Activated CD4-positive, CD25-positive, alpha-beta regulatory T cell treated with anti-CD3 and anti-CD28 coated beads, Interleukin-2, amount 50 U/mL, for 72 hours (primary cell): ENCODE measurements around the gene WTIP.

Experiments
- DNase-seq: peaks from one replicate; pipeline ENCODE4 v3.0.0; 2021

WTIP gene

DNA sequence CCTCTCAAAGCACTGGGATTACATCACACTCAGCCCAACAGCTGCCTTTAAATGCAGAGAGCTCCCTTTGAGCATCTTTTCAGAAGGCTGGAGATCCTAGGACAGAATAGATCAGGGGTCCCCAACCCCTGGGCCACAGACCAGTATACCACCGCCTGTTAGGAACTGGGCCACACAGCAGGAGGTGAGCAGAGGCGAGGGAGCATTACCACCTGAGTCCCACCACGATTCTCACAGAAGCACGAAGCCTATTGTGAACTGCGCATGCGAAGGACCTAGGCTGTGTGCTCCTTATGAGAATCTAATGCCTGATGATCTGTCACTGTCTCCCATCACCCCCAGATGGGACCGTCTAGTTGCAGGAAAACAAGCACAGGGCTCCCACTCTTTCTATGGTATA lies 2.2 kb upstream of the WTIP start:
- DNase-seq: no peak

DNA sequence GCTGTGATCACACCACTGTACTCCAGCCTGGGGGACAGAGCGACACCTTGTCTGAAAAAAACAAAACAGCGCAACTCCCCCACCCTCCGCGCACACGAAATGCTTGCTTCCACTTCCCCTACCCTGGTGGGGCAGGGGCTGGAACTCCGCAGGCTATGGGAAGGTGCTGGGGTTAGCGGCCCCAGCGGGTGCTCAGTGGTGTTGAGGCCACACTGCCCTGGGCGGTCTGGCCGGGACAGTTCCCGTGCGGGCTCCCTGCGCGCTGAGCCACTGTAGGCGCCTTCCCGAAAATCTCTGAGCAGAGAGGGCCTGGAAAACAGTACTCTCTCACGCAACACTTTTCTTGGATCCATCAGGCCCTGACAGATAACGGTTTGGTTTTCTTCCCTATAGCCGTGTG lies 1.1 kb upstream of the WTIP start:
- no peak for DNase-seq

GRCh38 chr19:34481861-34482379 lies 362 bp downstream of the WTIP start:
- no peak for DNase-seq

DNA sequence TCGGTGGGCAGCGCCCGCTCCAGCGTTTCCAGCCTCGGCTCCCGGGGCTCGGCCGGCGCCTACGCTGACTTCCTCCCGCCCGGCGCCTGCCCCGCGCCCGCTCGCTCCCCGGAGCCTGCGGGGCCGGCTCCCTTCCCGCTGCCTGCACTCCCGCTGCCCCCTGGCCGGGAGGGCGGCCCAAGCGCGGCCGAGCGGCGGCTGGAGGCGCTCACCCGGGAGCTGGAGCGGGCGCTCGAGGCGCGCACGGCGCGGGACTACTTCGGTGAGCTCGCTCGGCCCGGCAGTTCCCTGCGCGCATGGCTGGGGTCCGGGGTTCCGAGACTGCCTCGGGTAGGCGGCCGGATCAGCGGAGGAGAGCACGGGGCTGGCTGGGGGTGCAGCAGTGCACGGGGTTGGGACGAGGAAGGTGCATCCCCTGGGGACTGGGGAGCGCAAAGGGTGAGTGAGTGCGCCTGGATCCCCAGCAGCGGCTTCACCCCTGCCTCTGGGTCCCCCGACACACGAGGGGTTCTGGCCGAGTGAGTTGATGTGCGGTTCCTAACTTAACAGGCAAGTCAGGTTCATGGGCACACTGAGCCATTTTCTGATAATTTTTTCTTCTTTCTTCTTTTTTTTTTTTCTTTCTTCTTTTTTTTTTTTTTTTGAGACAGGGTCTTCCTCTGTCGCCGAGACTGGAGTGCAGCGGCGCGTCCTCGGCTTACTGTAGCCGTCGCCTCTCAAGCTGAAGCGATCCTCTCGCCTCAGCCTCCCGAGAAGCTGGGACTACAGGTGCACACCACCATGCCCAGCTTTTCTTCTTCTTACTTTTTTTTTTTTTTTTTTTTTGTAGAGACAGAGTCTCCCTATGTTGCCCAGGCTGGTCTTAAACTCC lies 1.1 kb downstream of the WTIP start:
- no peak for DNase-seq

GRCh38 chr19:34484328-34484727 lies 2.8 kb downstream of the WTIP start:
- DNase-seq: no peak

GRCh38 chr19:34485831-34486230 lies 4.3 kb downstream of the WTIP start:
- DNase-seq: no peak

DNA sequence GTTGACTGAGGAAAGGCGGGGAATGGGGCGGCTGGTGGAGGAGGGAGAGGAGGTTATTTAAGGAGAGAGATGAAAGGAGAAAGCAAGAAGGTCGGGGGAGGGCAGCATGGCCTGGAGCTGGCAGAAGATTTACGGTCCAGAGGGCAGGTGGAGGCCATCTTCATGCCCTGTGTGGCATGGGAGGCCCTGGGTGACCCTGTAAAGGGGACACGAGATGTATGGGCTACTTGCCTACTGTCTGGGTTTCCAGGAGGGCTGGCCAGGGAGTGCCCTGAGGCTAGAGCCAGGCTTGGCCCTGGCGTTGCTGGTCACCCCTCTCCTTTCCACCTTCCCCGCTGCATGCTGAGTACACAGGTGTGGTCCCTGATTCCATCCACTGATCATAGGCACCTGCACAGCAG lies 6.1 kb downstream of the WTIP start:
- DNase-seq: no peak

- DNase-seq: no peak
Observed at GRCh38 chr19:34489175-34489574, 7.6 kb downstream of the WTIP start.

- DNase-seq: no peak
Observed at GRCh38 chr19:34490141-34490766, 8.7 kb downstream of the WTIP start.

GRCh38 chr19:34493038-34493648 lies 11.6 kb downstream of the WTIP start:
- DNase-seq: no peak

- no peak for DNase-seq
Observed at GRCh38 chr19:34493649-34494044, 12.1 kb downstream of the WTIP start.

- no peak for DNase-seq
Observed at GRCh38 chr19:34494601-34495000, 13.0 kb downstream of the WTIP start.

DNA sequence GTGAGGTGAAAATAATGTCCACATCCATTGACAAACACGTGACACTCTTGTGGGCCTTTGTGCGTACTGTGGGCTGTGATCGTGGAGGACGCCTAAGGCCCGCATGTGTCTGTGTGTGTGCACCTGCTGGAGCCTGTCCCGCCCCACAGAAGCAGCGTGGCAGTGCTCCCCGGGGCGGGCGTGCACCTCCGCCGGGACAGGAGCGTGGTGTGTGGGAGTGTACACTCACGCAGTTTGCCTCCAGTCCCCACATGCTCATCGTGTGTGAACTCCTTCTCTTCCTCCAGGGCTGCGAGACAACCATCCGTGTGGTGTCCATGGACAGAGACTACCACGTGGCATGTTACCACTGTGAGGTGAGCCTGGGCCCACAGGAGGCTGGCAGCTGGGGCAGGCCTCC lies 13.9 kb downstream of the WTIP start:
- DNase-seq: no peak

DNA sequence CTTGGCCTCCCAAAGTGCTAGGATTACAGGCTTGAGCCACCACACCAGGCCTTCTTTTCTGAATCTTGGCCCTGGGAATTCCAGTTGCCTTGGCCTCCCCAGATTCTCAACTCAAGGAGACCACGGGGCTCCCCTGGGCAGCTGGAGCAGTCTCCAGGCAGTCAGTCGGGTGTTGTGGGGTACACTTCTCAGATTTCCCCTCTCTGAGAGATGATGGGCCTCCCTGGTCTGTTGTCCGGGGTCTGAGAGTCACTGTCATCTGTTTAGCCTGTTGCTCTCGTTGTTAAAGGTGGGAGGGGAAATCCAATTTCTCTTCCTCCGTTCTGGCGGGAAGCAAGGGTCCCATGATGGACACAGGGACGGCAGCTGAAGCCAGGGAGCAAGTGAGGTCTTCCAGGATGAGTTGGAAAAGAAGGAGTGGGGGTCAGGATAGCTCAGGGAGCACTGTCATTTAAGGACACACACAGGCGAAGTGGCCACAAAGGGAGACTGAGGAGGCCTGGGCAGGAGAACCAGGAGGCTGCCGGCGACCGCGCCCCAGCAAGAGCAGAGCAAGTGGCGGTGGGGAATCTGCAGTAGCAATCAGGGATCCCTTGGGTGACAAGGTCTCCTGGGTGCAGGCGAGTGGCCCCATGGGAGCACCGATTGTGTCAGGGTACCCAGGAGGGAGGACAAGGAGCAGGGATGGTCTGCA lies 15.7 kb downstream of the WTIP start:
- no peak for DNase-seq

DNA sequence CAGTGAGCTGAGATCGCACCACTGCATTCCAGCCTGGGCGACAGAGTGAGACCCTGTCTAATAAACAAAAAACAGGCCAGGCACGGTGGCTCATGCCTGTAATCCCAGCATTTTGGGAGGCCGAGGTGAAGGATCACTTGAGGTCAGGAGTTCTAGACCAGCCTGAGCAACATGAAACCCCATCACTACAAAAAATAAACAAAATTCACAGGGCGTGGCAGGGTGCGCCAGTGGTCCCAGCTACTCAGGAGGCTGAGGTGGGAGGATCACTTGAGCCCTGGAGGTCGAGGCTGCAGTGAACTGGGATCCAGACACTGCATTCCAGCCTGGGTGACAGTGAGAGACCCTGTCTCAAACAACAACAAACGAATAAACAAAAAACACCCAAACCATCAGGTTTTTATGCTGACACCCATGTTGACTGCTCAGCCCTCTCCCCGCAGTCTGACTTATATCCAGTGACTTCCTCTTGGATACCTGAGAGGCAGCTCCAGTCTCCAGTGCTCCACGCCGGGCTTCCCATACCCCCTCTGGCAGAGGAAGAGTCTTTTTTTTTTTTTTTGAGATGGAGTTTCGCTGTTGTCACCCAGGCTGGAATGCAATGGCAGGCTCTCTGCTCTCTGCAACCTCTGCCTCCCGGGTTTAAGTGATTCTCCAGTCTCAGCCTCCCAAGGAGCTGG lies 17.7 kb downstream of the WTIP start:
- no peak for DNase-seq

DNA sequence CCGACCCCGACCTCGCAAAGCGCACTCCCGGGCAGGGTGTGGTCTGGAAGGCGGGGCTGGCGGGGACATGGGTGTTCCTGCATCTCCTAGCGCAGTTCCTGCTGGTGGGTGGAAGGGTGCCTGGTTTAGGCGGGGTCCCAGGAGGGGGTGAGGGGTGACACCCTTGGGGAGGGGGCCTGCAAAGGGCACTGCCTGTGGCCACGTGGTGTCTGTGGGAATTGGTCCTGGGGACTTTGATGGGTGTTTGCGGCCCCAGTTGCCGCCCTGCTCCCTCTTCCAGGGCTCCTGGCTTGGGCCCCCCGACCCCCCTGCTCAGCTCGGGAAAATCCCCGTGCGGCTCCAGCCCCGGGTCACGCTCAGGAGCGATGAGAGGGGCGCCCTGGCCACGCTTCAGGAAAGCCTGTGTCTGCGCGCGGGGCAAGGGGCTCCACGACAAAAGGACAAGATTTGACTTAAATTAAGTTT lies 19.1 kb downstream of the WTIP start:
- no peak for DNase-seq

DNA sequence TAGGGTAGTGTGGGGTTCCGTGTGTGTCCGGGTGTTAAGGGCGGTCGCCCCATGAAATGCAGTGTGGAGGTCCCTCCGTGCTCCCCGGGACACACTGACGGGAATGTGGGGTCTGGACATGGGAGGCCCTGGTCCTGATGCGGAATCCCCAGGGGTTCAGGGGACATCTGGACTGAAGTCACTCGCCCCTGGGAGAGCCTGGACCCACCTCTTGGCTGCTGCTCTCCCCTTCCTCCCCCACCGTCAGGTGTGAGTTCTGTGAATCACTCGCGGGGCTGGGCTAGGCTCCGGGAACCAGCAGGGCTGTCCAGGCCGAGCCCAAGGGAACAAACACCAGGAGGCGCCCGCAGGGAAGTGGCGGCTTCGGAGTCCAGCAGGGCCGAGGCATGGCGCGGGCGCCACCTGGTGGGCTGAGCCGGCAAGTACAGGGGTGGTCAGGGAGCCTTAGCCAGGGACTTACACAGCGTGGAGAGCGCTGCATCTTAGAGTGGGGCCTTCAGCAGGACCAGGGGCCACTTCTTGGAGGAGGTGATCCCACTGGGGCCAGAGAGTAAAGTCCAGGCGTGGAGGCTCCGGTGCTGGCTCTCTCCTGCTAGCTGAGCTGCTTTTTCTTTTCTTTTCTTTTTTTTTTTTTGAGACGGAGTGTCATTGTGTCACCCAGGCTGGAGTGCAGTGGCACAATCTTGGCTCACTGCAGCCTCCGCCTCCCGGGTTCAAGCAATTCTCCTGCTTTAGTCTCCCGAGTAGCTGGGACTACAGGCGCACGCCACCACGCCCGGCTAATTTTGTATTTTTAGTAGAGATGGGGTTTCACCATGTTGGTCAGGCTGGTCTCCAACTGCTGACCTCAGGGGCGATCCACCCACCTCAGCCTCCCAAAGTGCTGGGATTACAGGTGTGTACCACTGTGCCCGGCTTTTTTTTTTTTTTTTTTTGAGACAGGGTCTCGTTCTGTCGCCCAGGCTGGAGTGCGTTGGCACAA lies 20.1 kb downstream of the WTIP start:
- peak; percentile 95 for DNase-seq

DNA sequence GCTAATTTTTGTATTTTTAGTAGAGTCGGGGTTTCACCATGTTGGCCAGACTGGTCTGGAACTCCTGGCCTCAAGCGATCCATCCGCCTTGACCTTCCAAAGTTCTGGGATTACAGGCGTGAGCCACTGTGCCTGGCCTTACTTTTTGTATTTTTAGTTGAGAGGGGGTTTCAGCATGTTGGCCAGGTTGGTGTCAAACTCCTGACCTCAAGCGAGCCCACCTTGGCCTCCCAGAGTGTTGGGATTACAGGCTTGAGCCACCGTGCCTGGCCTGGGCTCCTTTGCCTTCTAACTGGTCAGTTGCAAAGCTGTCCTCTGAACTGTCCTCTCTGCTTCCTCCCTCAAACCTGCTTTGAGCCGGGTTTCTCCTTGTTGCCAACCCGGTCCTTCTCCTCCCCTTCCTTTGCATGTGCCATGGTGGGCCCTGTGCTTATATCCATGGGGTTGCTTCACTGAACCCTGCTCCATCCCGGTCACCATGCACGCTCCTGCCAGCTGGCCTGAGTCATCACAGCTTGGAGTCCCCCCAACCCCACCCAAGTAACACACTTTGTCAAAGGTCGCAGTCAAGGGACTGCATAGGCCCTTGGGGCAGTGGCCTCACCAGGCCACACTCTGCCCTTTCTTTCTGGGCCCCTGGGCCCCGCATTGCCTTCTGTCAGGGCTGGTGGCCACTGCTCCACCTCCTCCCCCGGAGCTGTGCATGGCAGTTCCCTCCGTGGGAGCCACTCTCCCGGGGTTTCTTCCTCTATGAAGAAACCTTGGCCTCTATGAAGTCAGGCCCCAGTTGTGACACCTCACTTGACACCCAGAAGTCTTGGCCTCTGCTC lies 21.2 kb downstream of the WTIP start:
- no peak for DNase-seq

DNA sequence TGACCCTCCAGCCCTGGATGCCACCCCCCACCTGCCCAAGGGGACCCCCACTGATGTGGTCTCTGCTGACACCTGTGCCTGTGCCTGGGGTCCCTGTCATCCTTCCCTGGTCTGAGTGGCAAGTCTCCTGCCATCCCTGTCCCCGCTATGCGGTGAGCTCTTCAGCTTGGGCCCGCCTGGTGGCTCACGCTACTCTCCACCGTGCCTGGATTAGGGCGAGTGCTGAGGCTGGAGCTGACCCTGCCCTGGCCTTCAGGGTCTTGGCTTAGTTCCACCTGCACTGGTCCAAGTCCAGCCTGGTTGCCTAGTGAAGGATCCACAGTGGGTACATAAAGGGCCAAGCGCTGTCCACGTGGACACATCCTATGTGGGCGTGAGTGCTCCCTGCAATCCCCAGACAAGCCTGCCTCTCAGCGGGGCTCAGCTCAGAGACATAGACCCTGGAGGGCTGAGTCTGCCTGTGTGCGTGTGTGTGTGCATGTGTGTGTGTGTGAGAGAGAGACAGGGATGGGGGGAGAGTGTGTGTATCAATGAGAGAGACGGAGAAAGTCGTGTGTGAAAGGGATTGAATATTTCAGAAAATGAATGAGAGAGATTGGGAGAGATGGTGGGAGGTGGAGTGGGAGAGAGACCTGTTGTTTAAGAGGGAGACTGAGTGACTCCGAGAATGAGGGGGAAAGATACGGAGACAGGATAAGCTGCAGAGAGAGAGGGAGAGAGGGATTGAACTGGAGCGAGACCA lies 22.1 kb downstream of the WTIP start:
- no peak for DNase-seq
